Left renal pelvis (tissue), 4 donors: ENCODE data around the gene GTSE1. TPM values are rescaled to one million over a fixed set of nuclear protein-coding genes. Genes with fewer than 3 reads are reported as not detected.

ENCODE experiments used
- DNase-seq, 4 donors: peaks; one replicate each; pipeline ENCODE4 v3.0.0-alpha.2; 2013; ENCODE audit warnings: low read depth in 4 of 4, low spot score in 3 of 4
- polyA plus RNA-seq, 4 donors: library from polyadenylated mRNA; unstranded; fragments of 120-200 nt; gene quantifications; one replicate each; pipeline ENCODE4 v1.2.1, GENCODE V29; 2013; ENCODE audit not compliant: insufficient read length in 4 of 4

GTSE1 gene
- polyA plus RNA-seq, 4 donors = 13.3 to 20.0 (median 15.6) TPM

DNA sequence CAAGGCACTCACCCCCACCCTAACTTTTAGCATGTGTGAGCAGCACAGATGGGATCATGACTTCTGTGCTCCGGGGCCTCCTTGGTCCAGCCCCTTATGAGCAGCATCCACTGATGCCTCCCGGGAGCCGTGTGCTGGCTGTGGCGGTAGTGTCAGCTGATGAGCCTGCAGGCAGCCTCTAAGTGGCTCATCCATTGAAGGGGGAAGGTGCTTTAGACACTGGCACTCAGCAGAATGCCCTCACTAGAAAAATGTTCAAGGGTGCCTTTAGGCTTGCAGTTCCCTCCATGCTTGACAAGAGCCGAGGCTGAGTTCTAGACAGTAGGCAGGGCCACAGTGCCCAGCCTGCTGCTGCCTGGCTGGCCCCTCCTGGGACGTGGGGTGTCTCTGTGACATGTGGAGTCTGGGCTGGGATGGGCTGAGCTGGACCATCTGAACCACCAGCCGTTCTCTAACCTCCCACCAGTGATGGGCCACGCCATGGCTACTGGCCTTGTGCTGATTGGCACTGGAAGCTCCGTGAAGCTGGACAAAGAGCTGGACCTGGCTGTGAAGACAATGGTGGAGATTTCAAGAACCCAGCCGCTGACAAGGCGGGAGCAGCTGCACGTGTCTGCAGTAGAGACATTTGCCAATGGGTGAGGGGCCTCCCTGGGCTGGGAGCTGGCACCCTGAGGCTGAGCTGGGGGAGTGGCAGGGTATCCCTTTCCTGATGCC is 23.1 kb upstream of the GTSE1 start:
- no peak for DNase-seq

GRCh38 chr22:46274381-46274780 is 22.3 kb upstream of the GTSE1 start:
- DNase-seq = no peak

GRCh38 chr22:46275455-46276122 is 21.1 kb upstream of the GTSE1 start:
- no peak for DNase-seq

- no peak for DNase-seq
These were observed 20.1 kb upstream of the GTSE1 start for GRCh38 chr22:46276563-46276962.

GRCh38 chr22:46278656-46279645 is 17.7 kb upstream of the GTSE1 start:
- no peak for DNase-seq

GRCh38 chr22:46280063-46280817 is 16.4 kb upstream of the GTSE1 start:
- DNase-seq = no peak

DNA sequence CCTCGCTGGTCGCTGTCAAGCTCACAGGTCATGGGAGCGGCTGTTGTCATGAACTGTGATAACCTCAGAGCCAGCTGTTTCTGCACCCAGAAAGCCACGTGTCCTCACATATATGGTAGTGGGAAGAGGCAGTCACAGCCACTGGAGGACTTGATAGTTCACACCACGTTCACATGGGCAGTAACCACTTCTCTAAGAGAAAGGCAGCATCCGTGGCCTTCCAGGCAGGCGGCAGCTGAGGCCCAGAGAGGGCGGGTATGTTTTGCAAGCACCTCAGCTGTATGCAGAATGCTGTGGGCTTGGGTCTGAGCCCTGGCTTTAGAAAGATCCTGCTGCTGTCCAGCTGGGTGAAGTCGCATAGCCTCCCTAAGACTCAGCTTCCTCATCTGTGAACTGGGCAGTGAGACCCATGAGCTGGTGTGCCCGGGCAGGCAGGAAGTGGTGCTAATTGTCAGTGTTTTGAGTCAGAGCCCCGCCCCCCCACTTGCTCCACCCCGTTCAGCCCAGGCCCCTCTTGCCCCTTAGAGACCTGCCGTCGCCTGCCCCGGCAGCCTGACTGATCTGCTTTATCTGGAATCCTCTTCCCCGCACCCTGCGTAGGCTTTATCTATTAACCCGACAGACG is 15.6 kb upstream of the GTSE1 start:
- no peak for DNase-seq

- no peak for DNase-seq
These were observed 14.6 kb upstream of the GTSE1 start for GRCh38 chr22:46281866-46282678.

GRCh38 chr22:46286006-46286405 is 10.7 kb upstream of the GTSE1 start:
- no peak for DNase-seq

- no peak for DNase-seq
These were observed 9.5 kb upstream of the GTSE1 start for GRCh38 chr22:46286941-46287872.

DNA sequence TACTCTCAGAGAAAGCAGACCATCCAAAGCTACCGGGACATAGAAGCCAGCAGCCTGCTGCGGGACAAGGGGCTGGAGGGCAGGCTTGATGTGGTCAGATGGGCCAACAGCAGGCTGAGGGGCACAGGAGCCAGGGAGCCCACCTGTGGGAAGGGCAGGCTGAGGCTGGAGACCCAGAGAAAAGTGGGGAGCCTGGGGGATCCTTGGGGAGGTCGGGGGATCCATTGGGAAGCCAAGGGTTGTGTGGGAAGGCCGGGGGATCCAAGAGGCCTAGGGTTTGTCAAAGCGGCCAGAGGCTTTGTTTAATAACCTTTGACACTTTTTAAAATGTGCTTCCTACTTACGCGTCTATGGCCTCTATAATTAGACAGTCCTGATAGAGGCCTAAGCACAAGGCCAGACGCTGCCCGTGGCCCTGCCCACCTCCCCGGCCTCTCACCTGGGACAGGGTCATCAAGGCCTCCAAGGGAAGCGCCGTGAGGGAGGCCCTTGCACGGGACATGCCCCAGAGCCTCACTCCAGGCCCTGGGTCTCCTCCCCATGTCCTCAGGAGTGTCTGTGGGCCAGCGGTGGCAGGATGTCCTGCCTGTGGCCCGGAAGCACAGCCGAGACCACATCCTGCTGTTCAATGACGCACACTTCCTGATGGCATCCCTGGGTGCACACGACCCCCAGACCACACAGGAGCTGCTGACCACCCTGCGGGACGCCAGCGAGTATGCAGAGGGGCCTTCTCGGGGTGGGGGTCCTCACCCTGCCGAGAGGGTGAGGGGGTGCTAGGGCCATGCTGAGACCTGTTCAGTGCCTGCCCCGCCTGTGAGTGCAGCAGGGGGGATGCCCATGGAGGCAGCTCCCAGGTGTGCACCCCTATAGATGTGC is 8.6 kb upstream of the GTSE1 start:
- no peak for DNase-seq

DNA sequence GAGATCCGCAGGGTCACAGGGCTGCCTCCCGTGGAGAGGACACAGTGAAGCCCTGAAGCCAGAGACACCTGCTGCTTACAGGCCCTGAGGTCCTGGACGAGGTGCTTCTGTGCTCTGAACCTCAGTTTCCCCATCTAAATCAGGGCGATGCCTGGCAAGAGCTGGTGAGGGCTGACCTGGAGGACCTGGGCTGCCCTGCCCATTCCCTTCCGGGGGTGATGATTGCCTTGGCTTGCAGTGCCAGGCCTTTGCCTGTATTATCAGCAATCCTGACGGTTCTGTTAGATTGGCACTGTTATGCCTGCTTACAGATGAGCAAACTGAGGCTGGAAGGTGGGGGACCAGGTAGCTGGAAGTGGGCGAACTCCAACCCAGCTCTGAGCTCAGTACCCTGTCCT is 7.8 kb upstream of the GTSE1 start:
- no peak for DNase-seq

- no peak for DNase-seq
These were observed 7.3 kb upstream of the GTSE1 start for GRCh38 chr22:46289244-46289891.

DNA sequence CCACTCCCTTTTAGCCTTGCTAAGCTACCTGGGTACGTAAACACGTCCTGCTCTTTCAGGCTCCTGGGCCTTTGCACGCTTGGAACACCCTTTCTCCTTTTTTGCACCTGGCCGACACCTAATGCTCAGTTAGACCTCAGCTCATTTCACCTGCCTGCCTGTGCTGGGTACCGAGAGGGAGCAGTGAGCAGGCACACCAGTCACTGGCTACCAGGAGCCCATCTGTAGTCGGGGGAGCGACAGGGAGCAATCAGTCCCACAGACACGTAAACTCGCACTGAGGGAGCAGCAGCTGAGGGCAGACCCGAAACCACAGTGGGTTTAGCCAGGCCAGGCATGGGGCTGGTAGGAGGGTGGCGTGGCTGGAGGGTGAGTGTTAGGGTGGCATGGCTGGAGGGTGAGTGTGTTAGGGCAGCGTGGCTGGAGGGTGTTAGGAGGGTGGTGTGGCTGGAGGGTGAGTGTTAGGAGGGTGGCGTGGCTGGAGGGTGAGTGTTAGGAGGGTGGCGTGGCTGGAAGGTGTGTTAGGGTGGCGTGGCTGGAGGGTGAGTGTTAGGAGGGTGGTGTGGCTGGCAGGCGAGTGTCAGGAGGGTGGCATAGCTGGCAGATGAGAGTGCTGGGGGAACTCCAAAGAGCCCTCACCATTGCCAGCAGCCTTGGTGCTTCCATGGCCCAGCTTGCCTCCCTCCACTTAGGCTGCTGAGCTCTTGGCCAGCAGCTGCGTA is 6.4 kb upstream of the GTSE1 start:
- DNase-seq = no peak

DNA sequence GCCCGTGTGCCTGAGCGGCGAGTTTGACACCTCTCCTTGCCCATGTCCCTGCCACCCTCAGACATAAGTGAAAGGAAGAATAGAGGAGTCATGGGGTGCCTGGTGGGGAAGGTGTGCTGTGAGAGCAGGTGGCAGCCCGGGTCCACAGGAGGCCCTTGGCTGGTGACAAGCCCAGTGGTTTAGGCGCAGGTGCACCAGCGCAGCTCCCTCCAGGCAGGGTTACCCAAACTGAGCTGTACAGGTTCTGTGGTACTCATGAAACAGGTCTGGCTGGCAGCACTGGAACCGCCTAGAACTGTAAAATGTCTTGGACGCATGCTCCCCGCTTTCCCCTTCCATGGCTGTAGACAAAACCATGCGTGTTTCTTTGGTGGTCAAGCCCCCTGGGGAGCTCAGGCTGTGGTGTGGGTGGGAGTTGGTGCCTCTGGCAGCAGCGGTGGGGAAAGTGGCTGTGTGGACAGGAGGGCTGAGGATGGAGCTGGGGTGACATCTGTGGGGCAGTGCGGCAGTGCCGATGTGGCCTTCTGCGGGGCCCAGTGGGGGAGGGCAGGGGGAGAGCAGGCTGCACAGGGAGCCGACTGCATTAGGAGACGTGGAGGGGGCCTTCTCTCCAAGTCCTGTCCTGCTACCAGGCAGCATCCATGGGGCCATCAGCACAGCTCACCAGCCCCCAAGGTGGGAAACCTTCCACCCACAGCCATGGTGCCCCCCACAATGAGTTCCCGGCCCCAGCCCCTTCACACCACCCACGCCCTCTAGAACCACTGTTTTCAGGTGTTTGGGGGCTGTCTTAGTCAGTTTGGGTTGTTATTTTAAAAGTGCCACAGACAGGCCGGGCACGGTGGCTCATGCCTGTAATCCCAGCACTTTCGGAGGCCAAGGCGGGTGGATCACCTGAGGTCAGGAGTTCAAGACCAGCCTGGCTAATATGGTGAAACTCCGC is 5.6 kb upstream of the GTSE1 start:
- no peak for DNase-seq
